DOHH2 (cell line): ENCODE measurements around the gene COL7A1.

Experiments used
- H3F3A ChIP-seq: fragments of 200-600 bp; sonication (generic), shearing (Covaris generic); 2 replicates; pipeline ENCODE4 v1.6.0; 2016; ENCODE audit warnings: antibody characterized with exemption, mild to moderate bottlenecking; ENCODE audit not compliant: control insufficient read depth, insufficient read depth
- H3K27ac ChIP-seq: fragments of 200-600 bp; sonication (generic); 2 replicates; pipeline ENCODE4 v1.5.1; 2014; ENCODE audit warnings: low read depth, mild to moderate bottlenecking, low read length, moderate library complexity
- H3K27me3 ChIP-seq: fragments of 200-600 bp; sonication (generic); 2 replicates; pipeline ENCODE4 v1.6.1; 2014; ENCODE audit warnings: mild to moderate bottlenecking, low read length, mixed read lengths; ENCODE audit not compliant: control insufficient read depth
- H3K36me3 ChIP-seq: fragments of 200-600 bp; sonication (generic); 2 replicates; pipeline ENCODE4 v1.6.1; 2014; ENCODE audit warnings: mild to moderate bottlenecking, low read length, moderate library complexity, mixed read lengths; ENCODE audit not compliant: control insufficient read depth
- H3K4me1 ChIP-seq: fragments of 200-600 bp; sonication (generic); 2 replicates; pipeline ENCODE4 v1.6.1; 2014; ENCODE audit warnings: mild to moderate bottlenecking, low read length, mixed read lengths; ENCODE audit not compliant: control insufficient read depth
- H3K4me2 ChIP-seq: fragments of 200-600 bp; sonication (generic); 2 replicates; pipeline ENCODE4 v1.6.0; 2014; ENCODE audit warnings: mild to moderate bottlenecking, low read length, moderate library complexity
- H3K4me3 ChIP-seq: fragments of 200-600 bp; sonication (generic); 2 replicates; pipeline ENCODE4 v1.5.1; 2014; ENCODE audit warnings: mild to moderate bottlenecking, low read length, mixed read lengths
- H3K79me2 ChIP-seq: fragments of 200-600 bp; sonication (generic); 2 replicates; pipeline ENCODE4 v1.6.1; 2014; ENCODE audit warnings: mild to moderate bottlenecking, low read length, mixed read lengths; ENCODE audit not compliant: control insufficient read depth
- H3K9me2 ChIP-seq: fragments of 200-600 bp; sonication (generic); replicated peaks from 2 replicates; pipeline ENCODE4 v1.6.1; 2014; ENCODE audit warnings: mild to moderate bottlenecking, low read length, mixed read lengths; ENCODE audit not compliant: control insufficient read depth
- H3K9me3 ChIP-seq: fragments of 200-600 bp; sonication (generic); 2 replicates; pipeline ENCODE4 v1.6.1; 2014; ENCODE audit warnings: antibody characterized with exemption, low read length, mixed read lengths; ENCODE audit not compliant: control insufficient read depth, insufficient read depth
- H4K20me1 ChIP-seq: fragments of 200-600 bp; sonication (generic); 2 replicates; pipeline ENCODE4 v1.6.0; 2014; ENCODE audit warnings: low read depth, mild to moderate bottlenecking, antibody characterized with exemption, low read length, moderate library complexity; ENCODE audit not compliant: control insufficient read depth, insufficient read depth
- CTCF ChIP-seq: fragments of 200-600 bp; sonication (generic); IDR thresholded peaks from one replicate; pipeline ENCODE4 v1.5.1; 2014; ENCODE audit warnings: antibody characterized with exemption, mild to moderate bottlenecking, low read depth, low read length; ENCODE audit not compliant: poor library complexity, severe bottlenecking
- EZH2phosphoT487 ChIP-seq: fragments of 200-600 bp; sonication (generic); IDR thresholded peaks from 2 replicates; pipeline ENCODE4 v1.6.1; 2017; ENCODE audit warnings: borderline replicate concordance, mild to moderate bottlenecking, antibody characterized with exemption, low read length, moderate library complexity, mixed read lengths

The COL7A1 gene

GRCh38 chr3:48621461-48621869 lies 26.3 kb upstream of the COL7A1 start, which contains the start of gene TMEM89:
TSS of gene TMEM89 (minus strand) at chr3:48621769. CDS start at chr3:48621756, 13 bp downstream.
- H3K79me2 ChIP-seq, result no peaks in the 10 kb centered on the region
- H3K4me1 ChIP-seq, result peaks cover 7% of the 10 kb centered on the region
- no peak within 1 kb of the TSS for H3K4me3 ChIP-seq
- no peaks in the 10 kb centered on the region for H3F3A ChIP-seq
- no peaks in the 10 kb centered on the region for H4K20me1 ChIP-seq
- TF ChIP-seq EZH2phosphoT487, result no peak
- TF ChIP-seq CTCF, result no peak
- peaks cover 5% of the 10 kb centered on the region; the same call in 1 of the 2 replicates for H3K36me3 ChIP-seq
- peaks cover 16% of the 10 kb centered on the region for H3K9me3 ChIP-seq
- H3K4me2 ChIP-seq, result no peak within 1 kb of the TSS
- H3K27ac ChIP-seq, result no peak within 1 kb of the TSS
- H3K9me2 ChIP-seq, result no peaks in the 10 kb centered on the region
- no peaks in the 10 kb centered on the region for H3K27me3 ChIP-seq

- Histone ChIP-seq H3K4me3 (no peak overlapping the region), H3K36me3 (no peaks in the 10 kb centered on the region)
- TF ChIP-seq EZH2phosphoT487 (no peak), CTCF (no peak)
These were observed 24.7 kb upstream of the COL7A1 start for GRCh38 chr3:48619541-48620524.

DNA sequence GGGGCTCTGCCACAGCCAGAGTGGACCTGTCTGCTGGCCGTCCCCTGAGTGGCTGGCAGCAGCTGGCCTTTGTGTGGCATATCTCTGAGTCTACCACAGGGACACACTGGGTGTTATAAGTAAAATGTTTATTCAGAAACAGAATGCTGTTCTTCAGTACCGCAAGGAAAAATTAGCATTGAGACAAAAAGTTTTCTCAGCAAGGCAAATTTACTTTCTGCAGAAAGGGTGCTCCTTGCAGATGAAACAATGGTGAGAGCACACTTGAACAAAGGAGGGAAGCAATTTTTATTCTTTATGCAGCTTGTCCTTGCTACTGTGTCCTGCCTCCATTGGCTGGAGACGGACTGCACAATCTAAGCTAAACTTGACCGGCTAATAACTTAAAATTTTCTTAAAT lies 22.4 kb upstream of the COL7A1 start:
- H3K9me2 ChIP-seq, result no peaks in the 10 kb centered on the region
- no peaks in the 10 kb centered on the region for H3K4me1 ChIP-seq
- H3K4me2 ChIP-seq, result no peak overlapping the region
- no peak overlapping the region for H3K4me3 ChIP-seq
- no peak overlapping the region for H3K27ac ChIP-seq
- no peaks in the 10 kb centered on the region for H3K79me2 ChIP-seq
- no peak for TF ChIP-seq CTCF
- TF ChIP-seq EZH2phosphoT487, result no peak
- H3K36me3 ChIP-seq, result no peaks in the 10 kb centered on the region
- no peaks in the 10 kb centered on the region for H3F3A ChIP-seq
- peaks cover 16% of the 10 kb centered on the region for H3K9me3 ChIP-seq
- no peaks in the 10 kb centered on the region for H4K20me1 ChIP-seq
- no peaks in the 10 kb centered on the region for H3K27me3 ChIP-seq

More at GRCh38 chr3:48619541-48620524, 24.7 kb upstream of the COL7A1 start:
- Histone ChIP-seq H4K20me1 (no peaks in the 10 kb centered on the region), H3F3A (no peaks in the 10 kb centered on the region), H3K4me1 (peaks cover 7% of the 10 kb centered on the region), H3K27me3 (no peaks in the 10 kb centered on the region), H3K79me2 (no peaks in the 10 kb centered on the region), H3K27ac (no peak overlapping the region), H3K9me2 (no peaks in the 10 kb centered on the region), H3K9me3 (peaks cover 16% of the 10 kb centered on the region), H3K4me2 (no peak overlapping the region)
